IMR-90 (cell line): ENCODE data around the gene F13A1. TPM values are rescaled to one million over a fixed set of nuclear protein-coding genes. Genes with fewer than 3 reads are reported as not detected.

Experiments
- ATAC-seq: fragments of 200-7000 bp; cut with Tn5 transposase; 2 replicates; pipeline ENCODE4 v1.9.1; 2020; ENCODE audit warnings: low read depth, mild to moderate bottlenecking, moderate library complexity
- BruUV-seq: library from RNA; stranded (reverse); fragments of 400-500 nt; replicated peaks from 2 replicates; lab custom pipeline; 2021; lab: Mats Ljungman, UMichigan
- CTCF ChIA-PET: fragments of 300-600 bp; formaldehyde crosslinking; extraction: SDS; loops from one replicate; lab custom pipeline; 2021; ENCODE audit warnings: antibody characterized with exemption; lab: Yijun Ruan, JAX
- POLR2A ChIA-PET: fragments of 300-600 bp; sonication (Branson Sonifier 250); formaldehyde crosslinking; loops from one replicate; lab custom pipeline; 2022; ENCODE audit warnings: antibody characterized with exemption; ENCODE audit not compliant: unreplicated experiment; lab: Charles Lee
- DNase-seq: peaks from one replicate; pipeline ENCODE4 v3.0.0; 2013
- H2AFZ ChIP-seq: replicated peaks from 2 replicates; pipeline ENCODE3; 2013; ENCODE audit warnings: low read length, mild to moderate bottlenecking; ENCODE audit not compliant: poor library complexity
- H2AK5ac ChIP-seq: 2 replicates; pipeline ENCODE4 v1.6.1; 2013; ENCODE audit warnings: low read depth, low read length, inconsistent platforms
- H2AK9ac ChIP-seq: replicated peaks from 2 replicates; pipeline ENCODE3; 2013; ENCODE audit warnings: mild to moderate bottlenecking, low read depth, low read length, moderate library complexity; ENCODE audit not compliant: poor library complexity
- H2BK120ac ChIP-seq: 2 replicates; pipeline ENCODE4 v1.6.1; 2013; ENCODE audit warnings: low read depth, low read length, inconsistent platforms
- H2BK15ac ChIP-seq: 3 replicates; pipeline ENCODE4 v1.6.1; 2013; ENCODE audit warnings: low read depth, low read length, inconsistent platforms
- H2BK20ac ChIP-seq: 2 replicates; pipeline ENCODE4 v1.6.1; 2013; ENCODE audit warnings: low read depth, mild to moderate bottlenecking, inconsistent platforms, low read length, moderate library complexity
- H2BK5ac ChIP-seq: 2 replicates; pipeline ENCODE4 v1.6.1; 2013; ENCODE audit warnings: mild to moderate bottlenecking, low read depth, low read length, inconsistent platforms; ENCODE audit not compliant: poor library complexity, severe bottlenecking
- H3K14ac ChIP-seq: replicated peaks from 2 replicates; pipeline ENCODE4 v1.6.1; 2013; ENCODE audit warnings: low read depth, low read length, inconsistent platforms
- H3K18ac ChIP-seq: 2 replicates; pipeline ENCODE4 v1.6.1; 2013; ENCODE audit warnings: low read depth, low read length, control low read depth
- H3K23ac ChIP-seq: 2 replicates; pipeline ENCODE4 v1.6.1; 2013; ENCODE audit warnings: low read depth, low read length, inconsistent platforms
- H3K27ac ChIP-seq: 2 replicates; pipeline ENCODE4 v1.5.1; 2013; ENCODE audit warnings: mild to moderate bottlenecking, control low read depth, low read length; ENCODE audit not compliant: insufficient read depth
- H3K27me3 ChIP-seq: 2 replicates; pipeline ENCODE4 v1.6.1; 2013; ENCODE audit warnings: low read length; ENCODE audit not compliant: control insufficient read depth, insufficient read depth
- H3K36me3 ChIP-seq: 2 replicates; pipeline ENCODE4 v1.6.1; 2013; ENCODE audit warnings: low read length, mixed read lengths; ENCODE audit not compliant: control insufficient read depth, insufficient read depth
- H3K4ac ChIP-seq: 2 replicates; pipeline ENCODE4 v1.6.1; 2013; ENCODE audit warnings: low read depth, low read length, inconsistent platforms
- H3K4me1 ChIP-seq: 2 replicates; pipeline ENCODE4 v1.6.1; 2013; ENCODE audit warnings: low read length, mixed read lengths; ENCODE audit not compliant: control insufficient read depth, insufficient read depth
- H3K4me2 ChIP-seq: 2 replicates; pipeline ENCODE4 v1.6.1; 2013; ENCODE audit warnings: low read depth, mild to moderate bottlenecking, control low read depth, low read length, moderate library complexity
- H3K4me3 ChIP-seq: 2 replicates; pipeline ENCODE4 v1.5.1; 2013; ENCODE audit warnings: low read depth, mild to moderate bottlenecking, control low read depth, low read length, moderate library complexity; ENCODE audit not compliant: insufficient read depth
- H3K56ac ChIP-seq: 2 replicates; pipeline ENCODE4 v1.6.1; 2013; ENCODE audit warnings: low read length, inconsistent platforms; ENCODE audit not compliant: insufficient read depth; ENCODE audit errors: extremely low read depth
- H3K79me1 ChIP-seq, 2 experiments: 2 replicates each; pipeline ENCODE4 v1.6.1; 2013; ENCODE audit warnings: low read length in 2 of 2, inconsistent platforms in 1 of 2, low read depth in 1 of 2
- H3K9ac ChIP-seq: 2 replicates; pipeline ENCODE4 v1.6.1; 2013; ENCODE audit warnings: low read depth, low read length, control low read depth
- H3K9me1 ChIP-seq: 2 replicates; pipeline ENCODE4 v1.6.1; 2013; ENCODE audit warnings: low read length, inconsistent platforms; ENCODE audit not compliant: insufficient read depth
- H3K9me3 ChIP-seq: 2 replicates; pipeline ENCODE4 v1.6.1; 2013; ENCODE audit warnings: low read length; ENCODE audit not compliant: control insufficient read depth, insufficient read depth
- H4K20me1 ChIP-seq: 2 replicates; pipeline ENCODE4 v1.6.1; 2013; ENCODE audit warnings: low read length, inconsistent platforms; ENCODE audit not compliant: insufficient read depth
- H4K5ac ChIP-seq: 2 replicates; pipeline ENCODE4 v1.6.1; 2013; ENCODE audit warnings: mild to moderate bottlenecking, low read depth, low read length, control low read depth
- H4K8ac ChIP-seq, 2 experiments: 2 replicates each; pipeline ENCODE4 v1.6.1; 2013; ENCODE audit warnings: low read depth in 2 of 2, low read length in 2 of 2, control low read depth in 1 of 2, inconsistent platforms in 1 of 2
- H4K91ac ChIP-seq: 2 replicates; pipeline ENCODE4 v1.6.1; 2013; ENCODE audit warnings: low read depth, low read length, inconsistent platforms; ENCODE audit not compliant: insufficient read depth
- CHD1 ChIP-seq: IDR thresholded peaks from 2 replicates; pipeline ENCODE4 v1.6.1; 2012; ENCODE audit warnings: low read depth, low read length, improper control_type of control experiment
- POLR2A ChIP-seq: IDR thresholded peaks from 2 replicates; pipeline ENCODE4 v1.6.1; 2012; ENCODE audit warnings: mild to moderate bottlenecking, low read depth, low read length
- whole genome bisulfite sequencing, 2 experiments: methylation state at CpG; one replicate each; pipeline versions ENCODE4 v1.1.5 to v1.1.7; 2013; ENCODE audit warnings: missing lambda C conversion rate in 2 of 2; ENCODE audit not compliant: insufficient read length in 1 of 2; ENCODE audit errors: extremely low coverage in 2 of 2; 5-methylcytosine and 5-hydroxymethylcytosine counted together
- dilution Hi-C: fragments of 300-500 bp; cut with HindIII; formaldehyde crosslinking; loops from one replicate; pipeline ENCODE4 v1.14.3; 2018; ENCODE audit warnings: low sequenced_read_pairs; ENCODE audit not compliant: unreplicated experiment
- in situ Hi-C: fragments of 300-500 bp; cut with MboI; formaldehyde crosslinking; loops from 3 replicates; pipeline ENCODE4 v1.14.3; 2019; ENCODE audit warnings: low sequenced_read_pairs, inconsistent platforms, mixed read lengths
- intact Hi-C: fragments of 100-400 bp; cut with micrococcal nuclease; formaldehyde crosslinking; loops from 2 replicates; pipeline ENCODE4 v1.10.0; 2022
- polyA plus RNA-seq, 3 experiments: library from polyadenylated mRNA; depleted of rRNA; stranded (reverse); fragments of >200 nt; gene quantifications; 2 replicates each; pipeline ENCODE4 v1.2.3, GENCODE V29; 2012; ENCODE audit warnings: low replicate concordance in 1 of 3
- total RNA-seq: library from RNA; depleted of rRNA; stranded (reverse); fragments of >200 nt; gene quantifications from 2 replicates; pipeline ENCODE4 v1.2.3, GENCODE V29; 2012
- TF ChIP-seq, protein P1 (sequence below): fragments of 150-350 bp; IDR thresholded peaks from 2 replicates; pipeline ENCODE4 v1.6.1; 2017; ENCODE audit warnings: mild to moderate bottlenecking, antibody characterized with exemption, low read length, low read depth

Gene F13A1
- total and polyA plus RNA-seq, 2 of the 4 experiments (the other 2 are of a cell fraction): not detected

DNA sequence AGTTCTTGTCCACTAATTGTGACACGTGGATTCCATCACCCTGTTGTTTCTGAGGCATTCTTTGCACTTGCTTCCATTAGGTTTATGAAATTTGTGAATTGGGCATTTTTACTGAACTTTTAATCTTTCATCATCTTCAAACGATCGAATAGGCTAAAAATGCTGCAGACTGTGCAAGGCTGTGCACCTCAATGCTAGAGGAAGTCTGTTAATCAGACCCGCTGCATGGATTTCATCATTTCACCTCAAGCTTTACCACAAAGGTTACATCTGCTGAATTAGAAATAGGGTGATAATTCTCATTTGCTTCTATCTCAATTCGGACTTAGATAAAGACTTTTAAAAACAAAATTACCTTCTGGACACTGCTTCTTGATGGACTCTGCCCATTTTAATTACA lies 27.8 kb upstream of the F13A1 start:
- no peak overlapping the region for H3K9ac ChIP-seq
- DNase-seq: no peak

More for the DNA sequence above, 27.8 kb upstream of the F13A1 start:
- ChIA-PET CTCF (no interaction called here), POLR2A (no interaction called here)
- Histone ChIP-seq H2AK5ac (no peak overlapping the region), H2BK120ac (no peak overlapping the region), H2BK5ac (no peak overlapping the region), H2BK15ac (no peak overlapping the region), H3K9me1 (no peaks in the 10 kb centered on the region), H3K4me2 (no peak overlapping the region), H3K18ac (no peak overlapping the region), H4K8ac (no peak overlapping the region), H3K14ac (no peak overlapping the region), H3K27me3 (no peaks in the 10 kb centered on the region), H2AK9ac (no peak overlapping the region), H3K79me1 (no peaks in the 10 kb centered on the region), H4K5ac (no peak overlapping the region), H3K36me3 (no peaks in the 10 kb centered on the region), H3K27ac (no peak overlapping the region), H3K4ac (no peak overlapping the region), H3K23ac (no peak overlapping the region), H4K20me1 (no peaks in the 10 kb centered on the region), H3K4me1 (no peaks in the 10 kb centered on the region), H2AFZ (no peak overlapping the region), H2BK20ac (no peak overlapping the region), H3K4me3 (no peak overlapping the region), H3K9me3 (peaks cover 12% of the 10 kb centered on the region), H4K91ac (no peak overlapping the region), H3K56ac (no peak overlapping the region)
- WGBS, 2 experiments: no CpG with 5 or more reads among the region's 5 CpGs
- intact Hi-C loops: no loop called here
- ATAC-seq: no peak
- dilution Hi-C loops: no loop called here
- BruUV-seq: no TSS peak
- TF ChIP-seq CHD1: no peak
- TF ChIP-seq POLR2A: no peak
- TF ChIP-seq, protein P1, sequence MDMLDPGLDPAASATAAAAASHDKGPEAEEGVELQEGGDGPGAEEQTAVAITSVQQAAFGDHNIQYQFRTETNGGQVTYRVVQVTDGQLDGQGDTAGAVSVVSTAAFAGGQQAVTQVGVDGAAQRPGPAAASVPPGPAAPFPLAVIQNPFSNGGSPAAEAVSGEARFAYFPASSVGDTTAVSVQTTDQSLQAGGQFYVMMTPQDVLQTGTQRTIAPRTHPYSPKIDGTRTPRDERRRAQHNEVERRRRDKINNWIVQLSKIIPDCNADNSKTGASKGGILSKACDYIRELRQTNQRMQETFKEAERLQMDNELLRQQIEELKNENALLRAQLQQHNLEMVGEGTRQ: no peak
- in situ Hi-C loops: no loop called here
